Measurements from ENCODE around the gene PPARD.
"Not testable (repeated sequence)": the region's sequence is repeated elsewhere in the genome, so short reads cannot be mapped to it uniquely, and the experiment has no call there.

PPARD gene

GRCh38 chr6:35321091-35321490 lies 21.3 kb upstream of the PPARD start:
- H3K27me3 Mint-ChIP-seq, result no peaks in the 10 kb centered on the region
- H3K27ac Mint-ChIP-seq, result no peak overlapping the region
- no peak overlapping the region for H3K4me3 Mint-ChIP-seq
- DNase-seq (ENCODE audit: low spot score in 2 of 2) (no peak), ATAC-seq (ENCODE audit: low read depth) (no peak)
- no peaks in the 10 kb centered on the region for H3K9me3 Mint-ChIP-seq
- H3K4me1 Mint-ChIP-seq, result peaks cover 11% of the 10 kb centered on the region
- H3K36me3 Mint-ChIP-seq, result peaks cover 43% of the 10 kb centered on the region

GRCh38 chr6:35327349-35328027 lies 14.9 kb upstream of the PPARD start:
- ATAC-seq (ENCODE audit: low read depth), result peak; percentile 87
- Mint-ChIP-seq H3K36me3 (peaks cover 15% of the 10 kb centered on the region), H3K4me3 (no peak overlapping the region)

GRCh38 chr6:35328108-35328723 lies 14.1 kb upstream of the PPARD start:
- Mint-ChIP-seq H3K9me3 (peaks cover 3% of the 10 kb centered on the region), H3K4me1 (peaks cover 16% of the 10 kb centered on the region), H3K4me3 (no peak overlapping the region), H3K27ac (no peak overlapping the region), H3K27me3 (no peaks in the 10 kb centered on the region), H3K36me3 (peaks cover 15% of the 10 kb centered on the region)
- DNase-seq (ENCODE audit: low spot score in 2 of 2) (no peak), ATAC-seq (ENCODE audit: low read depth) (no peak)

More at GRCh38 chr6:35327349-35328027, 14.9 kb upstream of the PPARD start:
- Mint-ChIP-seq H3K27ac (peak overlapping the region; percentile 21), H3K4me1 (peaks cover 17% of the 10 kb centered on the region), H3K27me3 (no peaks in the 10 kb centered on the region), H3K9me3 (peaks cover 3% of the 10 kb centered on the region)
- peak; percentile 64 to 68 for DNase-seq (ENCODE audit: low spot score in 2 of 2)

- not testable (repeated sequence) for H3K27ac Mint-ChIP-seq; H3K9me3 Mint-ChIP-seq; DNase-seq (ENCODE audit: low spot score in 2 of 2); ATAC-seq (ENCODE audit: low read depth); H3K27me3 Mint-ChIP-seq; H3K4me3 Mint-ChIP-seq
- H3K4me1 Mint-ChIP-seq, result peaks cover 16% of the 10 kb centered on the region
- H3K36me3 Mint-ChIP-seq, result peaks cover 13% of the 10 kb centered on the region
Observed at GRCh38 chr6:35328965-35329364, 13.4 kb upstream of the PPARD start.

GRCh38 chr6:35330541-35331119 lies 11.7 kb upstream of the PPARD start:
- H3K27me3 Mint-ChIP-seq, result peaks cover 1% of the 10 kb centered on the region
- peaks cover 11% of the 10 kb centered on the region for H3K36me3 Mint-ChIP-seq
- peaks cover 16% of the 10 kb centered on the region for H3K4me1 Mint-ChIP-seq
- ATAC-seq (ENCODE audit: low read depth), result no peak
- H3K4me3 Mint-ChIP-seq, result no peak overlapping the region
- no peak overlapping the region for H3K27ac Mint-ChIP-seq
- no peak for DNase-seq (ENCODE audit: low spot score in 2 of 2)
- H3K9me3 Mint-ChIP-seq, result peaks cover 5% of the 10 kb centered on the region

- not testable (repeated sequence) for H3K27me3 Mint-ChIP-seq, H3K27ac Mint-ChIP-seq, H3K9me3 Mint-ChIP-seq, H3K4me3 Mint-ChIP-seq
- DNase-seq (ENCODE audit: low spot score in 2 of 2) (peak in 1 of 2 donors; percentile 40), ATAC-seq (ENCODE audit: low read depth) (peak; percentile 77)
- H3K4me1 Mint-ChIP-seq, result peaks cover 14% of the 10 kb centered on the region
- peaks cover 11% of the 10 kb centered on the region for H3K36me3 Mint-ChIP-seq
Observed at GRCh38 chr6:35332074-35332887, 10.1 kb upstream of the PPARD start.

- Mint-ChIP-seq H3K27me3 (no peaks in the 10 kb centered on the region), H3K27ac (no peak overlapping the region), H3K9me3 (no peaks in the 10 kb centered on the region), H3K36me3 (peaks cover 8% of the 10 kb centered on the region), H3K4me3 (no peak overlapping the region), H3K4me1 (peaks cover 31% of the 10 kb centered on the region)
- no peak for DNase-seq (ENCODE audit: low spot score in 2 of 2)
- ATAC-seq (ENCODE audit: low read depth), result no peak
Observed at GRCh38 chr6:35341557-35341956, 801 bp upstream of the PPARD start.

- peaks cover 9% of the 10 kb centered on the region for H3K36me3 Mint-ChIP-seq
- H3K27me3 Mint-ChIP-seq, result no peaks in the 10 kb centered on the region
- ATAC-seq (ENCODE audit: low read depth), result peak; percentile 42
- H3K9me3 Mint-ChIP-seq, result no peaks in the 10 kb centered on the region
- peak overlapping the region; percentile 90 for H3K4me3 Mint-ChIP-seq
- DNase-seq (ENCODE audit: low spot score in 2 of 2), result peak; percentile 28 to 40
- peak overlapping the region; percentile 94 for H3K27ac Mint-ChIP-seq
- H3K4me1 Mint-ChIP-seq, result peaks cover 32% of the 10 kb centered on the region
Observed at GRCh38 chr6:35343092-35343834, 905 bp downstream of the PPARD start.

GRCh38 chr6:35343835-35344550 lies 1.6 kb downstream of the PPARD start:
- Mint-ChIP-seq H3K36me3 (peaks cover 11% of the 10 kb centered on the region), H3K27me3 (no peaks in the 10 kb centered on the region), H3K9me3 (no peaks in the 10 kb centered on the region), H3K4me3 (peak overlapping the region; percentile 90), H3K4me1 (peaks cover 38% of the 10 kb centered on the region), H3K27ac (peak overlapping the region; percentile 94)
- ATAC-seq (ENCODE audit: low read depth) (no peak), DNase-seq (ENCODE audit: low spot score in 2 of 2) (no peak)

GRCh38 chr6:35351422-35351821 lies 9.1 kb downstream of the PPARD start:
- peaks cover 34% of the 10 kb centered on the region for H3K36me3 Mint-ChIP-seq
- no peak overlapping the region for H3K4me3 Mint-ChIP-seq
- H3K9me3 Mint-ChIP-seq, result no peaks in the 10 kb centered on the region
- peaks cover 33% of the 10 kb centered on the region for H3K4me1 Mint-ChIP-seq
- no peak overlapping the region for H3K27ac Mint-ChIP-seq
- DNase-seq (ENCODE audit: low spot score in 2 of 2), result no peak
- ATAC-seq (ENCODE audit: low read depth), result no peak
- H3K27me3 Mint-ChIP-seq, result no peaks in the 10 kb centered on the region

GRCh38 chr6:35352735-35353134 lies 10.4 kb downstream of the PPARD start:
- H3K4me1 Mint-ChIP-seq, result peaks cover 34% of the 10 kb centered on the region
- DNase-seq (ENCODE audit: low spot score in 2 of 2) (no peak), ATAC-seq (ENCODE audit: low read depth) (no peak)
- H3K4me3 Mint-ChIP-seq, result no peak overlapping the region
- no peaks in the 10 kb centered on the region for H3K27me3 Mint-ChIP-seq
- no peak overlapping the region for H3K27ac Mint-ChIP-seq
- H3K36me3 Mint-ChIP-seq, result peaks cover 37% of the 10 kb centered on the region
- H3K9me3 Mint-ChIP-seq, result no peaks in the 10 kb centered on the region

GRCh38 chr6:35354361-35355135 lies 12.2 kb downstream of the PPARD start:
- Mint-ChIP-seq H3K27ac (no peak overlapping the region), H3K4me3 (no peak overlapping the region), H3K36me3 (peaks cover 43% of the 10 kb centered on the region), H3K4me1 (peaks cover 30% of the 10 kb centered on the region), H3K27me3 (no peaks in the 10 kb centered on the region), H3K9me3 (no peaks in the 10 kb centered on the region)
- ATAC-seq (ENCODE audit: low read depth) (no peak), DNase-seq (ENCODE audit: low spot score in 2 of 2) (no peak)

Measured in memory B cell (primary cell).